ENCODE results near the gene FA2H. TPM values are rescaled to one million over a fixed set of nuclear protein-coding genes. Genes with fewer than 3 reads are reported as not detected.

Gene FA2H
- total and polyA plus RNA-seq, 12 donors: 0.17 to 6.1 (median 0.33) TPM; not detected in 5

- TF ChIP-seq POLR2A (IDR thresholded peaks at IDR 0.05): no peak
- TF ChIP-seq, protein P1, sequence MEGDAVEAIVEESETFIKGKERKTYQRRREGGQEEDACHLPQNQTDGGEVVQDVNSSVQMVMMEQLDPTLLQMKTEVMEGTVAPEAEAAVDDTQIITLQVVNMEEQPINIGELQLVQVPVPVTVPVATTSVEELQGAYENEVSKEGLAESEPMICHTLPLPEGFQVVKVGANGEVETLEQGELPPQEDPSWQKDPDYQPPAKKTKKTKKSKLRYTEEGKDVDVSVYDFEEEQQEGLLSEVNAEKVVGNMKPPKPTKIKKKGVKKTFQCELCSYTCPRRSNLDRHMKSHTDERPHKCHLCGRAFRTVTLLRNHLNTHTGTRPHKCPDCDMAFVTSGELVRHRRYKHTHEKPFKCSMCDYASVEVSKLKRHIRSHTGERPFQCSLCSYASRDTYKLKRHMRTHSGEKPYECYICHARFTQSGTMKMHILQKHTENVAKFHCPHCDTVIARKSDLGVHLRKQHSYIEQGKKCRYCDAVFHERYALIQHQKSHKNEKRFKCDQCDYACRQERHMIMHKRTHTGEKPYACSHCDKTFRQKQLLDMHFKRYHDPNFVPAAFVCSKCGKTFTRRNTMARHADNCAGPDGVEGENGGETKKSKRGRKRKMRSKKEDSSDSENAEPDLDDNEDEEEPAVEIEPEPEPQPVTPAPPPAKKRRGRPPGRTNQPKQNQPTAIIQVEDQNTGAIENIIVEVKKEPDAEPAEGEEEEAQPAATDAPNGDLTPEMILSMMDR (IDR thresholded peaks at IDR 0.05): peak; percentile 92 to 97 (median 94)
- intact Hi-C loops (cut with DNase I): loop anchor here (2.0 to 10.0 kb wide), 2 partner anchors 153 to 155 kb away; no protein-coding TSS in a partner anchor
- WGBS, 4 donors: 0% methylated on average over 6 of the region's 6 CpGs
- Histone ChIP-seq H3K27me3 (no peaks in the 10 kb centered on the region), H3K27ac (no peak overlapping the region), H3K4me1 (replicated peaks in 1 of 2) (no peaks in the 10 kb centered on the region), H3K36me3 (replicated peaks in 1 of 2) (no peaks in the 10 kb centered on the region), H3K9me3 (replicated peaks in 1 of 3) (no peaks in the 10 kb centered on the region), H3K4me3 (no peak overlapping the region)
- DNase-seq: peak; percentile 75 to 90 (median 84)
Measured at GRCh38 chr16:74709441-74709877, 65.2 kb downstream of the FA2H start.

DNA sequence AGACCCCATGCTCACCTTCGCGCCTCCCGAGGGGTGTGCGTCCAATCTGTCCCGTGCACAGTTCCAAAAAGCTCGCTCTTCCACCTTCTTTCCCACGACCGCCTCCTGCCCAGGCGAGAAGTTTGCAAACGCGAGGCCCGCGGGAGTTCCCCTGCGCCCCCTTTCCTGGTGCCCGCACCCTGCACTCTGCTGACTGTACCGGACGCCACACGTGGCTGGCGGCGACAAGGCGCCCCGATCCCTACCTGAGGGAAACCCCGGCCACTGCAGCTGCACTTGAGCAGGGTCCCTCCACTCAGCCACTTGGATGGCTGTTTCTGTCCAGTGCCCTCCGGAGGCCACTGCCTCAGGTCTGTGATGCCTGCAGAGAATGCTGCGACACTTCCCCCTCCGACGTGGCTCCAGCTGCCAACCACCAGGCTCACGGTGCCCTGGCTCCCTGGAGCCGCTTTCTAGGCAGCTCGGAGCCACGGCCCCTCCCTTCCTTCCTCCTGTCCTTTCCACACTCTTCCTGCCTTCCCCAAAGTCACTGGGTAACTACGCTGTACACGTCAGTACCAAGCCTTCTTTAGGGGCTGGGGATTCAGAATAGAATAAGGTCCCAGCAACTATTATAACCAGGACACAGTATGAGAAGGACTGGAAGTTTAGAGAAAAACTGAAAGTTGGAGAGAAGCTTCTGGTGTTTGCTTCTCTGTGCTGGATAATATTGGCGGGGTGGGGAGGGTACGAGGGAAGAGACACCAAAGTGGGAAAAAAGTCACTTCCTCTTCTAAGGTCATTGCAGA is 74.0 kb downstream of the FA2H start, which contains the start of gene MLKL:
Gene MLKL, minus strand, starts transcription at position 425 of the 788 bp plus-strand sequence. CDS start 5,105 bp downstream, outside the sequence.
- Histone ChIP-seq H3K27me3 (no peaks in the 10 kb centered on the region), H3K4me3 (peak within 1 kb of the TSS; percentile 17 to 96 (median 62)), H3K27ac (peak within 1 kb of the TSS; percentile 19 to 90 (median 81)), H3K9me3 (replicated peaks in 1 of 3) (no peaks in the 10 kb centered on the region), H3K4me1 (replicated peaks in 1 of 2) (peaks cover 17 to 19% of the 10 kb centered on the region in 2 donors), H3K36me3 (replicated peaks in 1 of 2) (no peaks in the 10 kb centered on the region)
- intact Hi-C loops (cut with DNase I): loop anchor here in 1 of 2 donors (10.0 kb wide), 1 partner anchor 164 kb away; no protein-coding TSS in a partner anchor
- TF ChIP-seq, protein P1 (IDR thresholded peaks at IDR 0.05): peak in 1 of 6 experiments; percentile 4
- peak; percentile 19 to 78 for TF ChIP-seq POLR2A (IDR thresholded peaks at IDR 0.05)
- DNase-seq: peak; percentile 58 to 76 (median 74)
- WGBS, 4 donors: 0 to 6% (median 1%) methylated on average over 27 to 35 of the region's 35 CpGs

GRCh38 chr16:74700116-74700437 is 74.5 kb downstream of the FA2H start:
- Histone ChIP-seq H3K27me3 (no peaks in the 10 kb centered on the region), H3K9me3 (replicated peaks in 1 of 3) (no peaks in the 10 kb centered on the region), H3K27ac (peak overlapping the region; percentile 19 to 90 (median 81)), H3K4me1 (replicated peaks in 1 of 2) (peaks cover 17 to 19% of the 10 kb centered on the region in 2 donors), H3K36me3 (replicated peaks in 1 of 2) (no peaks in the 10 kb centered on the region), H3K4me3 (peak overlapping the region; percentile 17 to 96 (median 62))
- peak in 5 of 7 donors; percentile 12 to 34 (median 29) for DNase-seq
- intact Hi-C loops (cut with DNase I): loop anchor here in 1 of 2 donors (10.0 kb wide), 1 partner anchor 165 kb away; no protein-coding TSS in a partner anchor
- TF ChIP-seq, protein P1 (IDR thresholded peaks at IDR 0.05): no peak
- TF ChIP-seq POLR2A (IDR thresholded peaks at IDR 0.05): no peak
- 0 to 3% (median 1%) methylated on average over 9 to 16 of the region's 16 CpGs for WGBS, 4 donors

DNA sequence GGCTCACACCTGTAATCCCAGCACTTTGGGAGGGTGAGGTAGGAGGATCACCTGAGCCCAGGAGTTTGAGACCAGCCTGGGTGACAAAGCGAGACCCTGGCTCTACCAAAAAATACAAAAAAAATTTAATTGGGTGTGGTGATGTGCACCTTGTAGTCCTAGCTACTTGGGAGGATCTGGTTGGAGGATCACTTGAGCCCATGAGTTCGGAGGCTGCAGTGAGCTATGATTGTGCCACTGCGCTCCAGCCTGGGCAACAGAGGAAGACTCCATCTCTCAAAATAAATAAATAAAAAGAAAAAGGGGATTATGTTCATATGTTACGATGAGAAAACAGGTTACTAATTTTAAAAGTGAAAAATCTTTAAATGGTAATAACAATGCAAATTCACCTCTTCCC is 75.0 kb downstream of the FA2H start:
- Histone ChIP-seq H3K4me3 (peak overlapping the region in 2 of 4 donors; percentile 71 to 96), H3K27me3 (no peaks in the 10 kb centered on the region), H3K36me3 (replicated peaks in 1 of 2) (no peaks in the 10 kb centered on the region), H3K27ac (peak overlapping the region in 2 of 5 donors; percentile 77 to 89), H3K9me3 (replicated peaks in 1 of 3) (no peaks in the 10 kb centered on the region), H3K4me1 (replicated peaks in 1 of 2) (peaks cover 17 to 19% of the 10 kb centered on the region in 2 donors)
- no peak for DNase-seq
- intact Hi-C loops (cut with DNase I): loop anchor here in 1 of 2 donors (10.0 kb wide), 1 partner anchor 165 kb away; no protein-coding TSS in a partner anchor
- TF ChIP-seq, protein P1 (IDR thresholded peaks at IDR 0.05): no peak
- WGBS, 4 donors: 59 to 76% (median 69%) methylated on average over 4 of the region's 4 CpGs
